ENCODE measurements around the gene ENPP1. TPM values are rescaled to one million over a fixed set of nuclear protein-coding genes. Genes with fewer than 3 reads are reported as not detected.

ENPP1 gene
- total RNA-seq, 1 experiment from 2014 or later: 2.8 TPM

DNA sequence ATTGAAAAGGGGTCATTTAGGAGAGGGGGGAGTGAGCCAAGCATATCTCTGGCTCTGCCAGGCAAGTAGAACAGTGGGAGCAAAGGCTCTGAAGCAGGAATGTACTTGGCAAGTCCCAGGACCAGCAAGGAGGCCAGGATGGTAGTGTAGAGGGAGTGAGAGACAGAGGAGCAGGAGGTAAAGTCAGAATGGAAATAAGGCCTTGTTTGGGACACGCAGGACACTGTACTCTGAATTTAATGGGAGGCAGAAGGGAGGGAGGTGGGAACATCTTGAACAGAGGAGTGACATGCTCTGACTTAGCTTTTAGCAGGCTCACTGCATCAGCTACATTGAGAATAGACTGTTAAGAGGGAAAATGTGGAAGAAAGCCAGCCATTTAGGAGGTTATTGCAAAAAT is 37.0 kb upstream of the ENPP1 start:
- CTCF ChIA-PET: interaction anchor here (0.5 to 1.2 kb wide), 2 partner anchors 123 to 139 kb away, joined by 4 to 7 read pairs; no protein-coding TSS in a partner anchor
- no peaks in the 10 kb centered on the region for H3K9me3 Mint-ChIP-seq (ENCODE audit: unreplicated experiment)
- peaks cover 1% of the 10 kb centered on the region for H3K36me3 Mint-ChIP-seq (ENCODE audit: insufficient read depth, unreplicated experiment)
- DNase-seq (ENCODE audit: unreplicated experiment): no peak
- no peaks in the 10 kb centered on the region for H3K4me1 Mint-ChIP-seq (ENCODE audit: insufficient read depth, unreplicated experiment)
- POLR2A ChIA-PET: no interaction called here
- no peak overlapping the region for H3K27ac Mint-ChIP-seq (ENCODE audit: low read depth, unreplicated experiment)
- no TSS peak for BruUV-seq (replicated peaks)
- TF ChIP-seq, protein P1, sequence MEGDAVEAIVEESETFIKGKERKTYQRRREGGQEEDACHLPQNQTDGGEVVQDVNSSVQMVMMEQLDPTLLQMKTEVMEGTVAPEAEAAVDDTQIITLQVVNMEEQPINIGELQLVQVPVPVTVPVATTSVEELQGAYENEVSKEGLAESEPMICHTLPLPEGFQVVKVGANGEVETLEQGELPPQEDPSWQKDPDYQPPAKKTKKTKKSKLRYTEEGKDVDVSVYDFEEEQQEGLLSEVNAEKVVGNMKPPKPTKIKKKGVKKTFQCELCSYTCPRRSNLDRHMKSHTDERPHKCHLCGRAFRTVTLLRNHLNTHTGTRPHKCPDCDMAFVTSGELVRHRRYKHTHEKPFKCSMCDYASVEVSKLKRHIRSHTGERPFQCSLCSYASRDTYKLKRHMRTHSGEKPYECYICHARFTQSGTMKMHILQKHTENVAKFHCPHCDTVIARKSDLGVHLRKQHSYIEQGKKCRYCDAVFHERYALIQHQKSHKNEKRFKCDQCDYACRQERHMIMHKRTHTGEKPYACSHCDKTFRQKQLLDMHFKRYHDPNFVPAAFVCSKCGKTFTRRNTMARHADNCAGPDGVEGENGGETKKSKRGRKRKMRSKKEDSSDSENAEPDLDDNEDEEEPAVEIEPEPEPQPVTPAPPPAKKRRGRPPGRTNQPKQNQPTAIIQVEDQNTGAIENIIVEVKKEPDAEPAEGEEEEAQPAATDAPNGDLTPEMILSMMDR (IDR thresholded peaks at IDR 0.05; ENCODE audit: unreplicated experiment): no peak
- no peaks in the 10 kb centered on the region for H3K27me3 Mint-ChIP-seq (ENCODE audit: insufficient read depth, unreplicated experiment)
- intact Hi-C loops (cut with micrococcal nuclease): no loop called here
- no peak overlapping the region for H3K4me3 Mint-ChIP-seq (ENCODE audit: unreplicated experiment)

DNA sequence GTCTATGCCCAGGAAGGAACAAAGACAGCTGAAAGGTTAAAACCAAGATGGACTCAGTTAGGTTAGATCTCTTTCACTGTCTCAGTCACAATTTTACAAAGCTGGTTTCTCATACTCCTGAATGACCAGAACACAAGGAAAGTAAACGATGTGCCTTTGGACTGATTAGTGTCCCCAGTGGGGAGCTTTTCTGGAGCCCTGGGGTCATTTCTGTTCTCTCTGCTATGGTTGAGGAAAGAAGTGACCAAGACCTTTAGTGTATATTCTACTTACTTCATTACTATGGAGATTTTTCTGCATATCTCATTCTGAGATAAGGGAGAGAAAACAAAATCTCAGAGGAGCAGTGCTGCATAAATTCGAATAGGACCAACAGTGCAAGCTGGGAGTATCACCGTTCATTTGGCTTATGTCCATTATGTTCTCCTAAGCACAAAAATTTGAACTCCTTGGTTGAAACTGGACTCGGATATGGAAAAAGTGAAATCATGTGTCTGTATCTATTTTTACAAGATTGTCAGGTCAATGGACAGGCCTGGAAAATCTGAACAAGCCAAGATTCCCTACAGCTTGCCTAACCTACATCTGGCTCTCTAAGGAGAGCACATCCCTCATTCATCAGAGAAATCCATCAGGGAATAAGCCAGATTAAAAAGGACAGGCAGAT is 34.4 kb upstream of the ENPP1 start:
- Mint-ChIP-seq H3K27ac (ENCODE audit: low read depth, unreplicated experiment) (no peak overlapping the region), H3K4me3 (ENCODE audit: unreplicated experiment) (no peak overlapping the region), H3K4me1 (ENCODE audit: insufficient read depth, unreplicated experiment) (no peaks in the 10 kb centered on the region), H3K9me3 (ENCODE audit: unreplicated experiment) (no peaks in the 10 kb centered on the region), H3K27me3 (ENCODE audit: insufficient read depth, unreplicated experiment) (no peaks in the 10 kb centered on the region), H3K36me3 (ENCODE audit: insufficient read depth, unreplicated experiment) (no peaks in the 10 kb centered on the region)
- no TSS peak for BruUV-seq (replicated peaks)
- intact Hi-C loops (cut with micrococcal nuclease): no loop called here
- POLR2A ChIA-PET: interaction anchor here (0.9 kb wide), 1 partner anchor 13 kb away, joined by 3 read pairs; no protein-coding TSS in a partner anchor
- TF ChIP-seq, protein P1 (IDR thresholded peaks at IDR 0.05; ENCODE audit: unreplicated experiment): no peak
- DNase-seq (ENCODE audit: unreplicated experiment): no peak
- CTCF ChIA-PET: interaction anchor here (1.7 to 2.6 kb wide), 2 partner anchors 10 to 78 kb away, joined by 6 to 9 read pairs; no protein-coding TSS in a partner anchor

DNA sequence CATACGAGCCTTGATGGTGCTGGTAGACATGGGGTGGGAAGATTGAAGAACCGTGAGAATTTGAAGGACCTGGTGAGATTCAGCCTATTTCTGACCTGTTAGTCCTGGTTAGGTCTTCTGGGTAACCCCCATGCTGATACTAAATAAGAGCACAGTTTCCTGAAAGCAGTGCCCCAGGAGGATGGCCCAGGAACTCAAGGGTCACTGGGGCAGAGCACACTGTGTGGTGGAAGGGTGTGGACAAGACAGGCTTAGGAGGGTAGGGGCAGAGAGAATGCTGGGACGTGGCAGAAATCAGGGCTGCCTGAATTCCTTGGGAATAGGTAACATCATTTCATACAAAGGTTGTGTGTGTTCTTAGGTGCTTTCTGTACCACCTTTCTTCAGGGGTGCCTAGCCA is 31.9 kb upstream of the ENPP1 start:
- H3K4me1 Mint-ChIP-seq (ENCODE audit: insufficient read depth, unreplicated experiment): no peaks in the 10 kb centered on the region
- intact Hi-C loops (cut with micrococcal nuclease): no loop called here
- H3K27ac Mint-ChIP-seq (ENCODE audit: low read depth, unreplicated experiment): no peak overlapping the region
- POLR2A ChIA-PET: no interaction called here
- H3K4me3 Mint-ChIP-seq (ENCODE audit: unreplicated experiment): no peak overlapping the region
- no peaks in the 10 kb centered on the region for H3K36me3 Mint-ChIP-seq (ENCODE audit: insufficient read depth, unreplicated experiment)
- no peak for DNase-seq (ENCODE audit: unreplicated experiment)
- BruUV-seq (replicated peaks): no TSS peak
- H3K9me3 Mint-ChIP-seq (ENCODE audit: unreplicated experiment): no peaks in the 10 kb centered on the region
- CTCF ChIA-PET: no interaction called here
- H3K27me3 Mint-ChIP-seq (ENCODE audit: insufficient read depth, unreplicated experiment): no peaks in the 10 kb centered on the region
- TF ChIP-seq, protein P1 (IDR thresholded peaks at IDR 0.05; ENCODE audit: unreplicated experiment): no peak

DNA sequence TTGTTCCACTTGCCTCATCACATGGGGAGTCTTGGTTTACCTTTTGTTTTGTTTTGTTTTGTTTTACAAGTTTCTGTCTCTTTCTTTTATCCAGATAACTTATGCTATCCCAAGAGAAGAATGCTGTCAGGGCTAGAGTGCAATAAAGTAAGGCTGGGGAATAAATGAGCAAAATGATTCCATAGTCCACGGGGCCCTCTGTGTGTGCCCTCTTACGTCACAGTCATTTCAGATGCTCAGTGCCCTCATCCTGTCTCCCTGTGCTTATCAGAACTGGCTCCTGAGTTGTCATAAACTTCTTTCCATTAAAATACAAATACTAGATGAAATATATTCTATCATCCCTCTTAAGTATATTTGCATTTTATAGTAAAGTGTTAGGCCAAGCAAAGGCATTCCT is 30.8 kb upstream of the ENPP1 start:
- no peak for DNase-seq (ENCODE audit: unreplicated experiment)
- TF ChIP-seq, protein P1 (IDR thresholded peaks at IDR 0.05; ENCODE audit: unreplicated experiment): no peak
- no peaks in the 10 kb centered on the region for H3K36me3 Mint-ChIP-seq (ENCODE audit: insufficient read depth, unreplicated experiment)
- no peaks in the 10 kb centered on the region for H3K9me3 Mint-ChIP-seq (ENCODE audit: unreplicated experiment)
- no peaks in the 10 kb centered on the region for H3K4me1 Mint-ChIP-seq (ENCODE audit: insufficient read depth, unreplicated experiment)
- no peaks in the 10 kb centered on the region for H3K27me3 Mint-ChIP-seq (ENCODE audit: insufficient read depth, unreplicated experiment)
- H3K4me3 Mint-ChIP-seq (ENCODE audit: unreplicated experiment): no peak overlapping the region
- ChIA-PET CTCF (no interaction called here), POLR2A (no interaction called here)
- H3K27ac Mint-ChIP-seq (ENCODE audit: low read depth, unreplicated experiment): no peak overlapping the region
- no TSS peak for BruUV-seq (replicated peaks)
- intact Hi-C loops (cut with micrococcal nuclease): no loop called here

All from MCF 10A (cell line).